ENCODE data around the gene FOXP1. TPM values are rescaled to one million over a fixed set of nuclear protein-coding genes. Genes with fewer than 3 reads are reported as not detected.

The FOXP1 gene
- total RNA-seq, 1 experiment from 2014 or later: 24.8 TPM

DNA sequence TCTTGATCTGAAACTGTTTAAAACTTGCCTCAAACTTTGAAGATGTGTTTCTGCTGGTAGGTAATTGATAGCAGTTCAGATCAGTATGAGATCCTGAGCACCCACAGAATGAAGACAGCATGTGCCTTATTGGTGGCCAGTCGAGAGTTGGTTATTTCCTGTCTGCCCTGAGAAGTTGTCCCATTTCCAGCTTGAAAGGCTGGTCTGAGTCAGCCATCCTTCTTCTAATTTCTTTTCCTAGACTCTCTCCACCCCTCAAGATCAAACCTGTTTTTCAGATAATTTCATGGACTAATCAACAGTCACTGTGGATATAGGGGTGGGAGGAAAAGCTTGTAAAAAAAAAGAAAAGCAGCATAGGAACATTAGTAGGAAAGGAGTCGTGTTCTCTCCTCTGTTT, 464.4 kb downstream of the FOXP1 start:
- Histone ChIP-seq H3K4me1 (peaks cover 8% of the 10 kb centered on the region; the same call in 1 of the 2 replicates), H3K36me3 (no peaks in the 10 kb centered on the region), H3K9me3 (replicated peaks) (no peaks in the 10 kb centered on the region), H3K4me3 (no peak overlapping the region), H3K27ac (no peak overlapping the region), H3K27me3 (no peaks in the 10 kb centered on the region)
- no peak for DNase-seq

DNA sequence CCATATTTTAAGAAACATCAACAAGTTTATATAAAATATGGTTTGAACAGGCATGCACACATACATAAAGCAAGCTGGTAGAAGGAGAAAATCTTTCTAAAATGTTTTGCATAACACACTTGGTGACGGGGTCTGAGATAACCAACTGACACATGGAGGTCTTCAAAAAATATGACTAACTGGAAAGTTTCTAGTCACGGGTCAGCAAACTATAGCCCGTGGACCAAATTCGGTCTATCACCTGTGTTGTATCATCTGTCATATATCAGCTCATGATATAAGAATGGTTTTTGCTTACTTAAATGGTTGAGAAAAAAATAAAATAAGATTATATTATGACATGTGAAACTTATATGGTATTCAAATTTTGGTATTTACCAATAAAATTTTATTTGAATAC, 465.1 kb downstream of the FOXP1 start:
- Histone ChIP-seq H3K27me3 (no peaks in the 10 kb centered on the region), H3K36me3 (no peaks in the 10 kb centered on the region), H3K27ac (no peak overlapping the region), H3K4me1 (peaks cover 8% of the 10 kb centered on the region; the same call in 1 of the 2 replicates), H3K4me3 (no peak overlapping the region), H3K9me3 (replicated peaks) (no peaks in the 10 kb centered on the region)
- no peak for DNase-seq

DNA sequence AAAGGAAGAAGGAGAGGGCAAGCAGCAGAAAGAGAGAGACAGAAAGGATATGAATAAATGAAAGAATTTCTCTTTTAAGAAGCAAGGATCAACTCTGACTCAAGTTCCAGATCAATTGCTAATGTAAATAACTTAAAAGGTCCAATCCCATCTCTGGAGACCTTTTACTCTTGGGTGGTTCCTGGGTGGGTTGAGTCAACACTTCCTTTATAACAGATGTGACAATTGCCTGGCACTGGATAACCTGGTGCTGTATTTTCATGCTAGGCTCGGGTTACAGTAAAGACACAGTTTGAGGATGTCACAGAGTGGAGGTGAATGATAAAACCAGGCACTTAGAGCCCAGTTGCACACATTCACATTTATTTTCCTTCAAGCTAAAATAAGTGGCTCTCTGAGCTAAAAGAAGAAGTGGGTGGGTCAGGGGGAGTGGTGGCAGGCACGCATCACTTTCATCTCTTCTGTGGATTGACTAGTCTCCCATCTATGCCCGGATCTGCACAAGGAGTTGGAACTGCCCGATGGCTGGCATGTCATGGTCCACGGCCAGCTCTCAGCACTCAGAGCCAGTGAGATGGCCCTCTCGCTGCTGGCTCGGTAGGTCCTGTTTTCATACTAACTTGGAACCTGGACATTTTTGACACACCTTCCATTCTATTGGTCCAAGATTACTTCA, 465.8 kb downstream of the FOXP1 start:
- peaks cover 8% of the 10 kb centered on the region; the same call in 1 of the 2 replicates for H3K4me1 ChIP-seq
- no peak overlapping the region for H3K27ac ChIP-seq
- no peaks in the 10 kb centered on the region for H3K36me3 ChIP-seq
- H3K4me3 ChIP-seq: no peak overlapping the region
- H3K27me3 ChIP-seq: no peaks in the 10 kb centered on the region
- peak in 1 of 2 experiments; percentile 36 for DNase-seq
- H3K9me3 ChIP-seq (replicated peaks): no peaks in the 10 kb centered on the region

DNA sequence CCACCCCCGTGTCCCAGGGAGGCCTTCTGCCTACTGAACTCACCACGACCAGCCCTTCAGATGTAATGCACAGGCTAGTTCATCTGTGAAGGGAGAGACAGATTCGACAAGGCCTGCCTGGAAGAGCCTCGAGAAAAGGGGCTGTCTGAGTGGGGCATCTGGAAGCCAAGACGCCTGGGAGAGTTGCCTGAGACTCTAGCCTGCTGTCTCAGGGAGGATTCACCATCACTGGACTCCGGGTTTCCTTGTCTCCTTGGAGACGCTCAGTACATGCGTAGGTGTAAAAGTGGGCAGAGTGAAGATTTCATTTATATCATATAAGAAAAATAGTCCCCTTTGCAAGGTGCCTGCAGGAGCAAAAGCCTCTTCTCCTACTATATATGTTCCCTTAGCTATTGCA, 468.9 kb downstream of the FOXP1 start:
- H3K9me3 ChIP-seq (replicated peaks): no peaks in the 10 kb centered on the region
- no peaks in the 10 kb centered on the region for H3K36me3 ChIP-seq
- H3K27ac ChIP-seq: no peak overlapping the region
- no peak overlapping the region for H3K4me3 ChIP-seq
- no peaks in the 10 kb centered on the region for H3K27me3 ChIP-seq
- DNase-seq: no peak
- H3K4me1 ChIP-seq: peaks cover 15% of the 10 kb centered on the region

DNA sequence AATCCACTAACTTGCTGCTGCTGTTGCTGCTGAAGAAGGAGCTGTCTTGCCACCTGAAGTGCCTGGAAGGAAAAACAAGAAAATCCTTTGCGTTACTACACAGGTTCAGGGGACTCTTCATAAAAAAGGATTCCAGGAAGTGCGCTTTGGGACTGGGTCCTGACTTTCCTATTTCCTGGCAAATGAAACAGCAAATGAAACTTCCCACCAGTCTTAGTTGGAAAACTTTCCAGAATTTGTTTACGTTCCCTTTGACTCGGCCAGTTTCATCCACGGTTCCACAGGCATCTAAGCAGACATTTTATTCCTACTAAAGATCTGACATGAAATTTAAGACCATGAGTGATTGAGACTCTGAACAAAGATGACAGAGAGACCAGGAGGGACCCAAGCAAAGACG, 471.0 kb downstream of the FOXP1 start:
- Histone ChIP-seq H3K9me3 (replicated peaks) (no peaks in the 10 kb centered on the region), H3K4me1 (peaks cover 12% of the 10 kb centered on the region), H3K4me3 (no peak overlapping the region), H3K36me3 (no peaks in the 10 kb centered on the region), H3K27me3 (no peaks in the 10 kb centered on the region), H3K27ac (no peak overlapping the region)
- no peak for DNase-seq

DNA sequence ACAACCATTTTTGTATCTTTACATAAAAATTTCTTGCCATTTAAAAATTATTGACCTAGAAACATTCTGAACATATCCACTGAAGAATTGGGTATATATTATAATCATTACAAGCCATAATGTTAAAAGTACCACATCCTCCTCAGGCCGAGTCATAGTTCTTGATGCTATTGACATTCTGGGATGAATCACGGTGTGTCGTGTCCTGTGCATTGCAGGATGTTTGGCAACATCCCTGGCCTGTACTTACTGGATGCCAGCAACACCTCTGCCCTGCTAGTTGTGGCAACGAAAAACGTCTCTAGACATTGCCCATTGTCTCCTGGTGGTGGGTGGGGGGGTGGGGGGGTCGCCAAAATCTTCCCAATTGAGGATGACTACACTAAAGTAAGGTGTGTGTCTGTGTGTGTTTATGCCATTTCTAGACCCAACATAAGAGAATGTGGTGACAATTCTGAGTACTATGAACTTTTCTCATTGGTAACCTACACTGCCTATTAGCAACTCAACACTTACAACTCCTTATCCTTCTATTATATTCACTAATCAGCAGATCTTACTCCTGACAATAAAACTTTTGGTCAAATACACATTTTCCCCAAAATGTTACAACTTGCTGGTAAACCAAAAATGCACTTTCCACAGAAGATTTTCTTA, 471.6 kb downstream of the FOXP1 start:
- Histone ChIP-seq H3K27me3 (no peaks in the 10 kb centered on the region), H3K27ac (no peak overlapping the region), H3K36me3 (no peaks in the 10 kb centered on the region), H3K9me3 (replicated peaks) (no peaks in the 10 kb centered on the region), H3K4me3 (no peak overlapping the region), H3K4me1 (peaks cover 7% of the 10 kb centered on the region)
- no peak for DNase-seq

DNA sequence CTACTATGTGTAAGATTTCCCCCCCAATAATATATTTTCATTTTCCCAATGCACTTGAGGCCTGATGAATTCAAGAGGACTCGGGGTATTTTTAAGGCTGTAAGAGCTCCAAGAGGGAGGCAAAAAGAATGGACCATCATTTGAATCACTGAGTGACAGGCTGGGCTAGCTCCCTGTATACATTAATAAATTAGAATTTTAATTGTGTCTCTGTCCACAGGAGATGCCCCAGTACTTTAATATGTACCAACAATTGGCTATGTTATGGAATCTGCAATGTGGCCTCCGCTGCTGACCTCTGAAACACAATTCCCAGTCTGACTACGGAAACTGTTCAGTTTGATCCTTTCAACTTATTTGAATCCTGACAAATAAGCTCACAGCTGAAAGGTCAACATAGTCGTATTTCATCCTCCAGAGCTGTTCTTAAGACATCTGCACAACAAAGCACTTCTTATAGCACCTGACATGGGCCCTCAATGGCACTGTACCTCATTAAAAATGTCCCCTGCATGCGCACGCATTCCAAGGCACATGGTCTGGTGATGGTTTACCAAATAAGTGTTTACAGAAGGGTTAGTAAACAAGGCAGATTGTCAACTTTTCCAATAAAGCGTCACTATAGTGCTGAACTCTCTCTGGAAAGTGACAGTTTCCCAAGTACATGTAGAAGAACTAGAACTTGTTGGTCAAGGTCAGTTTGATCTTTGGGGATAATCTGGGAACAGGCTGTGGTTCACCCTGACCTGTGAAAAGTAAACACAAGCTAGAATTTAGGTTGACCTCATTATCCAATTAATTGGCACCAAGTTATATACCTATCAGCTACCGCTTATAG, 472.9 kb downstream of the FOXP1 start:
- Histone ChIP-seq H3K4me1 (peaks cover 7% of the 10 kb centered on the region), H3K36me3 (no peaks in the 10 kb centered on the region), H3K27ac (no peak overlapping the region; the same call in 1 of the 2 replicates), H3K4me3 (no peak overlapping the region), H3K9me3 (replicated peaks) (no peaks in the 10 kb centered on the region), H3K27me3 (no peaks in the 10 kb centered on the region)
- DNase-seq: no peak

DNA sequence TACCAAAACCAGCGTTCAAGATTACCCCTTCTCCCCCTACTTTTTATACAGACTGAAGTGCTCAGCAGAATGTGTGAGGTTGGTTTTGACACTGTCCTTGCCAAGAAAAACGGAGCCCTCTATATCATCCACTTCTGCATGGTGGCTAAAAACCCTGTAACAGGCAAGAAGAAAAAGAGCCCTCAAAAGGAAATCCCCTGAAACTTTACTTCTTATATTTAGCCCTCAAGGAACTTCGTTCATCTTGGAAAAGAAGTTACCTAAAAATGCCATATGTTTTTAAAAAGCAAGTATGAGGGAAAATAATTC, 473.6 kb downstream of the FOXP1 start:
- DNase-seq: no peak

DNA sequence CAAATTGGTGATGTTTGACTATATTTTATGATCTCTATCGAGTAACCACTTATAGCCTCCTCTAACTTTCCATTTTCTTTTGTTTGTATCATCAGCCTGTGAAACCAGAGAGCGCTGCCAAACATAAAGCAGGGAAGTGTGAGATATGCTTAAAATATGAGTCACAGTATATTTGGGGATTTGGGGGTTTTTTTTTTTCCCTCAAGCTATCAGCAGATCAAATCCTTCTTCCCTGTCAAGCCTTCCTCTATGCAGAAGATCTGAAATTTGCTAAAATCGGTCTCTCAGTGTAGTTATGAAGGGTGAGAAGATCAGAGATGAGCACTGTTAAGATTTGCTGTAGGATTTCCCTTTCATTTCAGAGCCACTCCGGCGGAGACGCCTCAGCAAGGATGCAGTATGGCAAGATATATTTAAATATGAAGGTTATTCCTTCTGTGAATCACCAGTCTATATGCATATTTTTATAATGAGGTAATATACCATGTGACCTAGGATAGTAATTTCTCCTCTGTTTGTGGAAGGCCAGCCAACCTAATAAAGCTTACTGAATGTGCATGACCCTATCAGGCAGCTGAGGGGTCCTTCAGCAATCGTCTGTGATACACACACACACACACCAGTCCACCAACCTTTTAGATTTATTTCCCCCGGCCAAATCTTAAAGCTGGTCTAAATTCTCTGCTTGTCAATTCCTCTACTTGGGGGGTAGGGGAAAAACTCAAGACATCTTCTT, 474.1 kb downstream of the FOXP1 start:
- H3K4me1 ChIP-seq: peaks cover 7% of the 10 kb centered on the region
- no peaks in the 10 kb centered on the region for H3K36me3 ChIP-seq
- peak; percentile 24 to 46 for DNase-seq
- H3K27me3 ChIP-seq: no peaks in the 10 kb centered on the region
- H3K27ac ChIP-seq: peak overlapping the region; percentile 74
- peak overlapping the region; percentile 29 for H3K4me3 ChIP-seq
- no peaks in the 10 kb centered on the region for H3K9me3 ChIP-seq (replicated peaks)

More for the DNA sequence above, 473.6 kb downstream of the FOXP1 start:
- Histone ChIP-seq H3K4me3 (no peak overlapping the region; the same call in 1 of the 2 replicates), H3K27me3 (no peaks in the 10 kb centered on the region), H3K4me1 (peaks cover 7% of the 10 kb centered on the region), H3K9me3 (replicated peaks) (no peaks in the 10 kb centered on the region), H3K36me3 (no peaks in the 10 kb centered on the region), H3K27ac (peak overlapping the region; percentile 74)

DNA sequence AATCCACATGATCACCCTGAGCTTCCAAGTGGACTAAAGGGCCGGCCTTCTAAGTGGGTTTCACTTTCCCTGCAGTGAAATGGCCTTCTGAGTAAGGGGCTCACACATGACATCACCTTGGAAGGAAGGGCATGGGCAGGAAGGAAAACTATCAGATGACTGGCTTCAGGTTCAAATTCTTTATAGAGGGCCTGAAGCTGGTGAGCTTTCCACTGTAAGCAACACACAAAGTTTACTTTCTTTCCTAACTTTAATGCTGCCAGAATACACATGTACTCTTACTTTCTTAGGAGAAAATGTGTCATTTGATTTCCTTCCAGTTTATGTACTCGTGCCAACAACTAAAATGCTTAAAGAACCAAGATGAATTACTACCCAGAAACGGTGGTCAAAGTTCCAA, 475.6 kb downstream of the FOXP1 start:
- Histone ChIP-seq H3K4me1 (peaks cover 20% of the 10 kb centered on the region), H3K27me3 (no peaks in the 10 kb centered on the region), H3K27ac (no peak overlapping the region), H3K9me3 (replicated peaks) (no peaks in the 10 kb centered on the region), H3K36me3 (no peaks in the 10 kb centered on the region), H3K4me3 (no peak overlapping the region)
- DNase-seq: no peak

DNA sequence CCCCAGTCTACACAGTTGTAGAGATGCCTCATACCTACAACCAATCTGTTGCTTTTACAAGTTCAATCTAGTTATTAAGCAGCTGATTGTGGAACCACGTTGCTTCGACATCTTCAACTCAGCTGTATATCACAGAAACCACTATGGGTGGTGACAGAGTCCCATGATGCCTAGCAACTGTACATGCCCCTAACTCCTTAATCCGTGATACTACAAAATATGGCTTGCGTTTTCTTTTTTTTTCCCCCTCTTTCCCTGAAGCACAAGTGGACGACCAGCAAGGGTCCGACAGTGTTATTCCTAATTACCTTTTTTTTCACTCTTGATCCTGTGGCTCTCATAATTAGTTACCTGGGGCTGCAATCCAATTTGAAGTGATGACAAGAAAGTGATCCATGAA, 478.6 kb downstream of the FOXP1 start:
- H3K4me1 ChIP-seq: peaks cover 38% of the 10 kb centered on the region
- no peaks in the 10 kb centered on the region for H3K27me3 ChIP-seq
- H3K27ac ChIP-seq: no peak overlapping the region
- no peak overlapping the region for H3K4me3 ChIP-seq
- H3K9me3 ChIP-seq (replicated peaks): no peaks in the 10 kb centered on the region
- H3K36me3 ChIP-seq: no peaks in the 10 kb centered on the region
- no peak for DNase-seq

DNA sequence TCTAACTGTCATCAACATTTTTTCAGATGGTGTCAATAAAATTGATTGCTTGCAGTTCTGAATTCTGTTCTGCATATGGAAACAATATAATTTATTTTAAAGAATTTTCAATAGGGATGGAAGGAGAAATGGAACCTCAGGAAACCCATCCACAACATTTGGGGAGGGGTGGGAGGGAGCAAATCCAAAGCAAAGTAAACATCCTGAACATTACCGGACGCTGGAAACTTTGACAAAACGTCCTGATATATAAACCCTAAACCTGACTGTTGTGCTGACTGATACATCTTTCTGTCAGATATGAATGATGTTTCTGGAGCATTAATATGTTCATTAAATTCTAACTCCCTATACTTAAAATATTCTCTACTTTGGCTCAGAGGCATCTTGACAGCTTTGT, 479.0 kb downstream of the FOXP1 start:
- Histone ChIP-seq H3K27ac (no peak overlapping the region), H3K9me3 (replicated peaks) (no peaks in the 10 kb centered on the region), H3K4me1 (peaks cover 34% of the 10 kb centered on the region), H3K36me3 (no peaks in the 10 kb centered on the region), H3K4me3 (no peak overlapping the region), H3K27me3 (no peaks in the 10 kb centered on the region)
- no peak for DNase-seq

DNA sequence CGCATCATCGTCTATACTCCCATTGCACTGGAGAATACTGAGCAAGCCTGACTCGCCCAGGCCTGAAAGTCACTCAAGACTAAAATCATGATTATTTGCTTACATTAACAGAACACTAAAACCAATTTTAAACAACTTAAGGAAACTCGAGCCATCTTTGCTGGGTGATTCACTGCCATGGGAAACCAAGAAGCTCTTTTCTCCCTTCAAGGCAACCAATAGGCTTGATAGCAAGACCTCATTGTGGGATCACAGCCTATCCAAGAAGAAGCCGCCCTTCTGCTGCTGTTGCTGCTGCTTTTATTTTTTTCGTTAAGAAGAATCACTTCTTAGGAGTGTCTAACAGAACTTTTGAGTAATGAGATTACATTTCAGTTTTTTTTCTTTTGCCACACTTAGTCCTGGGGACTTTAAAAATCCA, 479.4 kb downstream of the FOXP1 start:
- H3K4me3 ChIP-seq: no peak overlapping the region
- no peaks in the 10 kb centered on the region for H3K27me3 ChIP-seq
- no peaks in the 10 kb centered on the region for H3K9me3 ChIP-seq (replicated peaks)
- H3K36me3 ChIP-seq: no peaks in the 10 kb centered on the region
- H3K4me1 ChIP-seq: peaks cover 34% of the 10 kb centered on the region
- peak in 1 of 2 experiments; percentile 30 for DNase-seq
- no peak overlapping the region for H3K27ac ChIP-seq

DNA sequence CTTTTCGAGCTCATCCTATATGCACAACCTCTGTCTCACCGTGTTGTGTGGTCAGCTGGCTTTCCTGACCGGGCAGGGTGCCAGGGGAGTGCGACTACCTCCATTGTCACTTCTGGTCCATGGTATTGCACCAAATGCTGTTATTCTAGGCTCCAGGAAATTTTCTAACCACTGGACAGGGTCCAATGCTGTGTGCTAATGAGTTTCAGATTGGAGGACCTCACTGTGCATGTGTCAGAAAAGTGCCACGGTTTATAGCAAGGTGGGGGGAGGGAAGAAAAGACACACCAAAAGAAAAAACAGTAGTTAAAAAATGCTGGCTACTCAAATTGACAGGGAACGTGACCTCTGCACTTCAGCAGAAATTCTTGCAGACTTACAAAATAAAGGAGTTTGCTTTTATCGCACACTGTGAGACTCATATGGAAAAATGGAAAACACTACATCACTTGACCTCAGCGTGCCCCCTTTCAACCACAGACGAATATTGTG, 480.1 kb downstream of the FOXP1 start:
- no peaks in the 10 kb centered on the region for H3K36me3 ChIP-seq
- peak; percentile 77 to 83 for DNase-seq
- peaks cover 34% of the 10 kb centered on the region for H3K4me1 ChIP-seq
- H3K4me3 ChIP-seq: peak overlapping the region; percentile 9; the same call in 1 of the 2 replicates
- H3K27me3 ChIP-seq: no peaks in the 10 kb centered on the region
- H3K27ac ChIP-seq: no peak overlapping the region
- H3K9me3 ChIP-seq (replicated peaks): no peaks in the 10 kb centered on the region
